Activated gamma-delta T cell (primary cell): ENCODE data around the gene CBR3.
"Not testable (repeated sequence)": the region's sequence is repeated elsewhere in the genome, so short reads cannot be mapped to it uniquely, and the experiment has no call there.

Source experiments
- DNase-seq: peaks from one replicate; lab custom pipeline; 2025; lab: John Stamatoyannopoulos, UW

The CBR3 gene

GRCh38 chr21:36120304-36120888 lies 14.5 kb upstream of the CBR3 start:
- no peak for DNase-seq

GRCh38 chr21:36122977-36123376 lies 11.9 kb upstream of the CBR3 start:
- DNase-seq = no peak

- DNase-seq = no peak
Measured at GRCh38 chr21:36124395-36124794, 10.5 kb upstream of the CBR3 start.

GRCh38 chr21:36125512-36126207 lies 9.2 kb upstream of the CBR3 start:
- DNase-seq = no peak

GRCh38 chr21:36126208-36126565 lies 8.7 kb upstream of the CBR3 start:
- no peak for DNase-seq

GRCh38 chr21:36126621-36127110 lies 8.2 kb upstream of the CBR3 start:
- DNase-seq = no peak

- DNase-seq = no peak
Measured at GRCh38 chr21:36127250-36127904, 7.5 kb upstream of the CBR3 start.

- DNase-seq = no peak
Measured at GRCh38 chr21:36127977-36128376, 6.9 kb upstream of the CBR3 start.

- DNase-seq = no peak
Measured at GRCh38 chr21:36129219-36129618, 5.7 kb upstream of the CBR3 start.

GRCh38 chr21:36130414-36130762 lies 4.5 kb upstream of the CBR3 start:
- DNase-seq = not testable (repeated sequence)

GRCh38 chr21:36130839-36131238 lies 4.0 kb upstream of the CBR3 start:
- DNase-seq = not testable (repeated sequence)

GRCh38 chr21:36132696-36133095 lies 2.2 kb upstream of the CBR3 start:
- DNase-seq = no peak

- peak; percentile 32 for DNase-seq
Measured at GRCh38 chr21:36135391-36136102, 668 bp downstream of the CBR3 start.

- DNase-seq = not testable (repeated sequence)
Measured at GRCh38 chr21:36139791-36140190, 4.9 kb downstream of the CBR3 start.

- peak; percentile 32 for DNase-seq
Measured at GRCh38 chr21:36141513-36141925, 6.6 kb downstream of the CBR3 start.

- DNase-seq = not testable (repeated sequence)
Measured at GRCh38 chr21:36144233-36144632, 9.4 kb downstream of the CBR3 start.

GRCh38 chr21:36145259-36145658 lies 10.4 kb downstream of the CBR3 start:
- DNase-seq = no peak

GRCh38 chr21:36147911-36148310 lies 13.0 kb downstream of the CBR3 start:
- DNase-seq = no peak

- no peak for DNase-seq
Measured at GRCh38 chr21:36148886-36149285, 14.0 kb downstream of the CBR3 start.

GRCh38 chr21:36149788-36150711 lies 15.2 kb downstream of the CBR3 start:
- no peak for DNase-seq

- no peak for DNase-seq
Measured at GRCh38 chr21:36155603-36156338, 20.9 kb downstream of the CBR3 start.
